Measurements from ENCODE around the gene ERFL.

GRCh38 chr19:41887711-41888382 is 40.4 kb downstream of the ERFL start:
- TF ChIP-seq CTCF (conservative IDR thresholded peaks at IDR 0.05; ENCODE audit: low read length) (peak; percentile 81), EZH2phosphoT487 (IDR thresholded peaks at IDR 0.05; ENCODE audit: borderline replicate concordance, low read depth, low read length) (no peak)

Data from OCI-LY7 (cell line).